Subcutaneous adipose tissue (tissue), 4 donors: ENCODE measurements around the gene PRAF2. TPM values are rescaled to one million over a fixed set of nuclear protein-coding genes. Genes with fewer than 3 reads are reported as not detected.

ENCODE experiments used
- total RNA-seq, 4 donors: library from RNA; depleted of rRNA; stranded (reverse); fragments of >200 nt; gene quantifications; one replicate each; pipeline ENCODE4 v1.1.0, GENCODE V29; 2016
- TF ChIP-seq, protein P1 (sequence below): fragments of 450-650 bp; IDR thresholded peaks from one replicate; pipeline ENCODE4 v1.5.1; 2016; ENCODE audit warnings: low read depth, mild to moderate bottlenecking, control low read depth, antibody characterized with exemption, moderate library complexity

The PRAF2 gene
- total RNA-seq, 4 donors from 2014 or later, result 5.1 to 10.6 (median 9.0) TPM

DNA sequence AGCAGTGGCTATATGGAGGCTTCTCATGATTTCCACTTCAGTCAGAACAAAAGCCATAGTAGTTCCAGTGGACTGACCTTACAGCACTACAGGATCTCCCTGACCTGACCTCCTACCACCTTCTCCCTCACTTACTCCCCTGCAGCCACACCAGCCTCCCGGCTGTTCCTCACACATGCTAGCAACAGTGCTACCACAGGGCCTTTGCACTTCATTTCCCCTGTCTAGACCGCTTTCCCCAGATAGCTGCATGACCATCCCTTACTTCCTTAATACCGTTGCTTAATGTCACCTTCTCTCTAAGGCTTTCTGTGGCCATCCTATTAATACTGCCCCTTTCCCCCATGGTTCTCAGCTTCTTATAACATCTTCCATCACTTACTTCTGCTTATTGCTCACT is 36.6 kb upstream of the PRAF2 start:
- TF ChIP-seq, protein P1, sequence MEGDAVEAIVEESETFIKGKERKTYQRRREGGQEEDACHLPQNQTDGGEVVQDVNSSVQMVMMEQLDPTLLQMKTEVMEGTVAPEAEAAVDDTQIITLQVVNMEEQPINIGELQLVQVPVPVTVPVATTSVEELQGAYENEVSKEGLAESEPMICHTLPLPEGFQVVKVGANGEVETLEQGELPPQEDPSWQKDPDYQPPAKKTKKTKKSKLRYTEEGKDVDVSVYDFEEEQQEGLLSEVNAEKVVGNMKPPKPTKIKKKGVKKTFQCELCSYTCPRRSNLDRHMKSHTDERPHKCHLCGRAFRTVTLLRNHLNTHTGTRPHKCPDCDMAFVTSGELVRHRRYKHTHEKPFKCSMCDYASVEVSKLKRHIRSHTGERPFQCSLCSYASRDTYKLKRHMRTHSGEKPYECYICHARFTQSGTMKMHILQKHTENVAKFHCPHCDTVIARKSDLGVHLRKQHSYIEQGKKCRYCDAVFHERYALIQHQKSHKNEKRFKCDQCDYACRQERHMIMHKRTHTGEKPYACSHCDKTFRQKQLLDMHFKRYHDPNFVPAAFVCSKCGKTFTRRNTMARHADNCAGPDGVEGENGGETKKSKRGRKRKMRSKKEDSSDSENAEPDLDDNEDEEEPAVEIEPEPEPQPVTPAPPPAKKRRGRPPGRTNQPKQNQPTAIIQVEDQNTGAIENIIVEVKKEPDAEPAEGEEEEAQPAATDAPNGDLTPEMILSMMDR, result no peak

DNA sequence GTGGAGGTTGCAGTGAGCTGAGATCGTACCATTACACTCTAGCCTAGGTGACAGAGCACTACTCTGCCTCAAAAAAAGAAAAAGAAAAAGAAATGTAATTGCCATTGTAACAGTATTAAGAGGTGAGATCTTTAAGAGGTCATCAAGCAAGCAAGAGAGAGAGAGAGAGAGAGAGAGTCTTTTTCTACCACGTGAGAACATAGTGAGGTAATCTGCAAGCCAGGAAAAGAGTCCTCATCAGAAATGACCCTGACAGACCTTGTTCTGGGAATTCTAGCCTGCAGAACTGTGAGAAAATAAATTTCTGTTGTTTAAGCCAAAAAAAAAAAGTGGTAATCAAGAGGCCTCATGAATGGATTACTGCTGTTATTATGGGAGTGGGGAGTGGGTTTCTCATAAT is 34.8 kb upstream of the PRAF2 start:
- TF ChIP-seq, protein P1, result no peak

- TF ChIP-seq, protein P1, result no peak
These were observed 33.1 kb upstream of the PRAF2 start for GRCh38 chrX:49106930-49107329.

DNA sequence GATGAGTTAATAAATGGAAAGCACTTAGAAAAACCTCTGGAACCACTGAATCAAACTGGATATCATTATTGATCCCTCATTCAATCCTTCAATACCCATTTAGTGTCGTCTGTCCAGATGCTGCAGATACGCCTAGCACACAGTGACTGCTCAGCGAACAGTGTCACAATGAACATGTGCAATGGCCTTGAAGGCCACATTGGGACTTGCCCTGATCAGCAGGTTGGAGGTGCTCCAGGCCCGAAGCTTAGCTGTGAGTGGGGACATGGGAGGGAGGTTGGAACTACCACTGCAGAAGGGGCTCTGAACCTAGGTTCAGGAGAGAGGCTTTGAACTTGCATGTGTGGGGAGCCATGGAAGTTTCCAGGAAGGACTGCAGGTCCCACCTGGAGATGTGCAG is 32.5 kb upstream of the PRAF2 start:
- TF ChIP-seq, protein P1, result no peak

GRCh38 chrX:49103637-49104036 is 29.8 kb upstream of the PRAF2 start:
- TF ChIP-seq, protein P1, result no peak

DNA sequence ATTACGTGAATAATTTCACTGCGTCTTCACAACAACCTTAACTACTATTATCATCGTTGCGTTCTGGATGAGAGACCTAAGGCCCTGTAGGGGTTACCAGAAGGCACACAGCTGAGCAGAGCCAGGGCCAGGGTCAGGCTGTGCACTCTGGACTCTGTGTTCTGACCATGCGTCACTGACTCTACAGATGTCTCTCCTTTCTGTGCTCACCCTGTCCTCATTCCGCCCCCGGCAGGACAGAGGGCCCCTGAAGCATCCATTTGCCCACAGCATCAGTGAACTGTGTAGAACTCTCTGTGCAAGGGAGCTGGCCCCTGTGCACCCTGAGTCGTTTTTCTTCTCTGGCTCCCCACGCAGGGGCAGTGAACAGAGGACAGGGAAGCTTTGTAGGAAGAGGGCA is 28.4 kb upstream of the PRAF2 start:
- TF ChIP-seq, protein P1, result no peak

DNA sequence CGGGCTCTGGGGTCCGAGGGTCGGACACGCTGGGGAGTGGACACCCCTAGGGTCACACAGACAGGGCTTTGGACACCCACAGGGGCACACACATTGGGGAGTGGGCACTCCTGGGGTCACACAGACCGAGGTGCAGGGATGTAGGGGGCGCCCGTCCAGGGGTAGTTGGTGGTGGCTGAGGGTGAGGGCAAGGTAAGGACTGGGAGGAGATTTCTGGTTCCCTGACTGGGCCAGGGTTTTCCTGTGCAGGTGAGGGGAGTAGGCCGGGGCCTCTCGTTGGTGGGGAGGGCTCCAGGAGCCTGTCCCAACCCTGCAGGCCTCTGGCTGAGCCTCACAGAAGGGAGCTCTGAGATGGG is 27.8 kb upstream of the PRAF2 start:
- TF ChIP-seq, protein P1, result no peak
